ENCODE measurements around the gene GIPC1.

DNA sequence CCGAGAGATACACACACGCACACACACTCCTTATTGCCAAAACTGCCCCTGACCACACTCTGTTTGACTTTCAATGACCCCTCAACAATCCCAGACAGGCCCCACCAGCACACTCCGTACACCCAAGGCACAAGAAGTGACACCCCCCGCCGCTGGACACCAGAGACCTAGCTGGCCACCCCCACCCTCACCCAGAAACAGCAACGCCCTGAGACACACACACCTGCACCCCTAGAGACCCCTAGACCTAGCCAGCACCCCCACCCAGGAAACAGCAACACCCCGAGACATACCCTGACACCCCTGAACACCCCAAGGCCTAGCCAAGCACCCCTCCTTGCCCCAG is 19.6 kb downstream of the GIPC1 start:
- TF ChIP-seq POLR2A (IDR thresholded peaks at IDR 0.05) = no peak
- TF ChIP-seq, protein P1, sequence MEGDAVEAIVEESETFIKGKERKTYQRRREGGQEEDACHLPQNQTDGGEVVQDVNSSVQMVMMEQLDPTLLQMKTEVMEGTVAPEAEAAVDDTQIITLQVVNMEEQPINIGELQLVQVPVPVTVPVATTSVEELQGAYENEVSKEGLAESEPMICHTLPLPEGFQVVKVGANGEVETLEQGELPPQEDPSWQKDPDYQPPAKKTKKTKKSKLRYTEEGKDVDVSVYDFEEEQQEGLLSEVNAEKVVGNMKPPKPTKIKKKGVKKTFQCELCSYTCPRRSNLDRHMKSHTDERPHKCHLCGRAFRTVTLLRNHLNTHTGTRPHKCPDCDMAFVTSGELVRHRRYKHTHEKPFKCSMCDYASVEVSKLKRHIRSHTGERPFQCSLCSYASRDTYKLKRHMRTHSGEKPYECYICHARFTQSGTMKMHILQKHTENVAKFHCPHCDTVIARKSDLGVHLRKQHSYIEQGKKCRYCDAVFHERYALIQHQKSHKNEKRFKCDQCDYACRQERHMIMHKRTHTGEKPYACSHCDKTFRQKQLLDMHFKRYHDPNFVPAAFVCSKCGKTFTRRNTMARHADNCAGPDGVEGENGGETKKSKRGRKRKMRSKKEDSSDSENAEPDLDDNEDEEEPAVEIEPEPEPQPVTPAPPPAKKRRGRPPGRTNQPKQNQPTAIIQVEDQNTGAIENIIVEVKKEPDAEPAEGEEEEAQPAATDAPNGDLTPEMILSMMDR (IDR thresholded peaks at IDR 0.05) = no peak
- TF ChIP-seq EP300 (IDR thresholded peaks at IDR 0.05) = no peak

Measured in ovary (tissue), 3 donors.